Measurements from ENCODE around the gene TUSC2. TPM values are rescaled to one million over a fixed set of nuclear protein-coding genes. Genes with fewer than 3 reads are reported as not detected.

Gene TUSC2
- total and polyA plus RNA-seq, 12 donors, result 23.7 to 59.1 (median 27.0) TPM

- 92 to 94% methylated on average over 8 of the region's 8 CpGs for WGBS, 2 donors
- no peaks in the 10 kb centered on the region for H3K27me3 ChIP-seq
- H3K9me3 ChIP-seq, result no peaks in the 10 kb centered on the region
- ATAC-seq (no peak), DNase-seq (no peak)
- H3K27ac ChIP-seq, result peak overlapping the region in 6 of 10 donors; percentile 40 to 99 (median 95)
- no peak for TF ChIP-seq CTCF (IDR thresholded peaks at IDR 0.05)
- H3K4me1 ChIP-seq, result peaks cover 21 to 68% (median 54%) of the 10 kb centered on the region in 9 donors
- H3K36me3 ChIP-seq, result peaks cover 3 to 46% (median 24%) of the 10 kb centered on the region in 9 donors
- H3K4me3 ChIP-seq, result no peak overlapping the region
- intact Hi-C loops (cut with DNase I), result loop anchor here in 1 of 10 donors (10.0 kb wide), 1 partner anchor 61 kb away; the partner anchor contains the start of gene SEMA3B
Observed at GRCh38 chr3:50326182-50326541, 1.9 kb downstream of the TUSC2 start.

- no peak for TF ChIP-seq CTCF (IDR thresholded peaks at IDR 0.05)
- Histone ChIP-seq H3K9me3 (no peaks in the 10 kb centered on the region), H3K27me3 (no peaks in the 10 kb centered on the region), H3K27ac (peak overlapping the region; percentile 40 to 99 (median 96)), H3K4me3 (no peak overlapping the region), H3K4me1 (peaks cover 21 to 70% (median 55%) of the 10 kb centered on the region in 9 donors), H3K36me3 (peaks cover 0 to 41% (median 19%) of the 10 kb centered on the region in 9 donors)
- intact Hi-C loops (cut with DNase I), result loop anchor here in 3 of 10 donors (2.0 to 10.0 kb wide), 3 partner anchors 51 to 99 kb away; partner anchors contain the start of gene SEMA3B (in 1 of the 3)
- ATAC-seq, result no peak
- WGBS, 2 donors, result 88 to 95% methylated on average over 11 of the region's 11 CpGs
- no peak for DNase-seq
Observed at GRCh38 chr3:50325497-50326181, 2.4 kb downstream of the TUSC2 start.

- WGBS, 2 donors, result 84 to 88% methylated on average over 2 of the region's 2 CpGs
- H3K4me1 ChIP-seq, result peaks cover 25 to 75% (median 60%) of the 10 kb centered on the region in 9 donors
- DNase-seq, result no peak
Observed at GRCh38 chr3:50325113-50325480, 2.9 kb downstream of the TUSC2 start.

More at GRCh38 chr3:50325113-50325480, 2.9 kb downstream of the TUSC2 start:
- H3K27me3 ChIP-seq, result no peaks in the 10 kb centered on the region
- peaks cover 0 to 36% (median 14%) of the 10 kb centered on the region in 9 donors for H3K36me3 ChIP-seq
- no peak for ATAC-seq
- peak overlapping the region; percentile 48 to 99 (median 97) for H3K27ac ChIP-seq
- intact Hi-C loops (cut with DNase I), result loop anchor here in 3 of 10 donors (2.0 to 10.0 kb wide), 3 partner anchors 50 to 98 kb away; partner anchors contain the start of gene SEMA3B (in 1 of the 3)
- H3K9me3 ChIP-seq, result no peaks in the 10 kb centered on the region
- no peak for TF ChIP-seq CTCF (IDR thresholded peaks at IDR 0.05)
- no peak overlapping the region for H3K4me3 ChIP-seq
